Nephron (organoid): ENCODE measurements around the gene TBC1D5.
"Not testable (repeated sequence)": the region's sequence is repeated elsewhere in the genome, so short reads cannot be mapped to it uniquely, and the experiment has no call there.

Experiments
- H3K27ac Mint-ChIP-seq, 3 experiments: 2 replicates each; pipeline ENCODE4 v1.8.0; 2020; ENCODE audit warnings: mixed read lengths in 3 of 3, mild to moderate bottlenecking in 2 of 3, moderate library complexity in 1 of 3
- H3K27me3 Mint-ChIP-seq: 2 replicates; pipeline ENCODE4 v1.8.0; 2021; ENCODE audit warnings: low read depth, mild to moderate bottlenecking, moderate library complexity, mixed read lengths
- H3K36me3 Mint-ChIP-seq: 2 replicates; pipeline ENCODE4 v1.8.0; 2020; ENCODE audit warnings: low read depth, mixed read lengths
- H3K4me1 Mint-ChIP-seq: 2 replicates; pipeline ENCODE4 v1.8.0; 2020; ENCODE audit warnings: mixed read lengths
- H3K4me3 Mint-ChIP-seq, 3 experiments: 2 replicates each; pipeline ENCODE4 v1.8.0; 2020; ENCODE audit warnings: mild to moderate bottlenecking in 3 of 3, mixed read lengths in 3 of 3, moderate library complexity in 2 of 3
- H3K9me3 Mint-ChIP-seq: 2 replicates; pipeline ENCODE4 v1.8.0; 2020; ENCODE audit warnings: mixed read lengths
- TF ChIP-seq, protein P1 (sequence below), 3 experiments: fragments of 200-600 bp; sonication (generic); IDR thresholded peaks; one replicate each; pipeline ENCODE4 v1.5.0; 2021; ENCODE audit warnings: antibody characterized with exemption in 3 of 3; ENCODE audit not compliant: unreplicated experiment in 3 of 3

The TBC1D5 gene

DNA sequence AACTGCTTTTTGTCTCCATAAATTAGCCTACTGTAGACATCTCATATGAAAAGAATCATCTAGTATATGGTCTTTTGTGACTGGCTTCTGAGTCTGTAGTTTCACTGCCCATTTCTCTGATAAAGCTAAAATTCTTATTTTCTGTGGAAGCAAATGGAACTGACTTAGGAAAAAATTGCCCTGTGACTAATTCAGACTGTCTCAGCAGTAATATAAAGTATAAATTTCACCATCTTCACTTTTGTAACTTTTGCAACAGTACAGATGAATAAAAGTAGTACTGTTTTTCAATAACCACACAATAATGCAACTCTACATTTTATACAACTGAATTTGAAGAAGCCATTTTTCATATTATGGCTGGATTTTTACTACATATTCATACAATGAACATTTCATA, 104.1 kb downstream of the TBC1D5 start:
- Mint-ChIP-seq H3K36me3 (peaks cover 8% of the 10 kb centered on the region), H3K4me1 (peaks cover 5% of the 10 kb centered on the region), H3K27me3 (no peaks in the 10 kb centered on the region), H3K27ac (no peak overlapping the region), H3K9me3 (no peaks in the 10 kb centered on the region), H3K4me3 (no peak overlapping the region)
- TF ChIP-seq, protein P1, sequence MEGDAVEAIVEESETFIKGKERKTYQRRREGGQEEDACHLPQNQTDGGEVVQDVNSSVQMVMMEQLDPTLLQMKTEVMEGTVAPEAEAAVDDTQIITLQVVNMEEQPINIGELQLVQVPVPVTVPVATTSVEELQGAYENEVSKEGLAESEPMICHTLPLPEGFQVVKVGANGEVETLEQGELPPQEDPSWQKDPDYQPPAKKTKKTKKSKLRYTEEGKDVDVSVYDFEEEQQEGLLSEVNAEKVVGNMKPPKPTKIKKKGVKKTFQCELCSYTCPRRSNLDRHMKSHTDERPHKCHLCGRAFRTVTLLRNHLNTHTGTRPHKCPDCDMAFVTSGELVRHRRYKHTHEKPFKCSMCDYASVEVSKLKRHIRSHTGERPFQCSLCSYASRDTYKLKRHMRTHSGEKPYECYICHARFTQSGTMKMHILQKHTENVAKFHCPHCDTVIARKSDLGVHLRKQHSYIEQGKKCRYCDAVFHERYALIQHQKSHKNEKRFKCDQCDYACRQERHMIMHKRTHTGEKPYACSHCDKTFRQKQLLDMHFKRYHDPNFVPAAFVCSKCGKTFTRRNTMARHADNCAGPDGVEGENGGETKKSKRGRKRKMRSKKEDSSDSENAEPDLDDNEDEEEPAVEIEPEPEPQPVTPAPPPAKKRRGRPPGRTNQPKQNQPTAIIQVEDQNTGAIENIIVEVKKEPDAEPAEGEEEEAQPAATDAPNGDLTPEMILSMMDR (IDR thresholded peaks at IDR 0.05; ENCODE audit: unreplicated experiment in 3 of 3) = no peak

GRCh38 chr3:17635675-17636074, 106.8 kb downstream of the TBC1D5 start:
- H3K4me3 Mint-ChIP-seq, H3K27ac Mint-ChIP-seq, H3K36me3 Mint-ChIP-seq, H3K9me3 Mint-ChIP-seq, H3K27me3 Mint-ChIP-seq: not testable (repeated sequence)
- H3K4me1 Mint-ChIP-seq = peaks cover 20% of the 10 kb centered on the region

DNA sequence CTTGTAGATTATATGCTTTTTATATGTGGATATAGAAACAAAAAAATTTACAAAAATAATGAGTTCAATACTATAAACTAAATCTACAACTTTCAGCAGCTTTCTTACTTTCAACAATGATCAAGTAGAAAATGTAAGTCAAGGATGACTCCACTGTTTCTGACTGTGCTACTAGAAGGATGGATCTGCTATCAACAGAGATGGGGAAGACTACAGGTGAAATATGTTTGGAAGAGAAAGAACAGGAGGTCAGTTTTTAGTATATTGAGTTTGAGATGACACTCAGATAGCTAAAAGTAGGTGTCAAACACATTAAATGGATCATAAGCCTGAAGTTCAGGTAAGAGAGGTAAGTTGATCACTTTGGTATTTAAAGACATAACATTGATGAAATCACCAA, 107.5 kb downstream of the TBC1D5 start:
- Mint-ChIP-seq H3K4me3 (no peak overlapping the region), H3K27ac (no peak overlapping the region)

DNA sequence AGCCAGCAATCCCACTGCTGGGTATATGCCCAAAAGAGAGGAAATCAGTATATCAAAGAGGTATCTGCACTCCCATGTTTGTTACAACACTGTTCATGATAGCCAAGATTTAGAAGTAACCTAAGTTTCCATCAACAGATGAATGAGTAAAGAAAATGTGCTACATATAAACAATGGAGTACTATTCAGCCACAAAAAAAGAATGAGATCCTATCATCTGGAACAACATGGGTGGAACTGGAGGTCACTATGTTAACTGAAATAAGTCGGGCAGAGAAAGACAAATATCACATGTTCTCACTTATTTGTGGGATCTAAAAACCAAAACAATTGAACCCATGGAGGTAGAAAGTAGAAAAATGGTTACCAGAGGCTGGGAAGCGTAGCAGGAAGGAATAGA, 108.2 kb downstream of the TBC1D5 start:
- H3K27ac Mint-ChIP-seq = no peak overlapping the region
- TF ChIP-seq, protein P1 (IDR thresholded peaks at IDR 0.05; ENCODE audit: unreplicated experiment in 3 of 3) = no peak
- no peak overlapping the region for H3K4me3 Mint-ChIP-seq
- no peaks in the 10 kb centered on the region for H3K9me3 Mint-ChIP-seq
- H3K36me3 Mint-ChIP-seq = peaks cover 8% of the 10 kb centered on the region
- peaks cover 21% of the 10 kb centered on the region for H3K4me1 Mint-ChIP-seq
- H3K27me3 Mint-ChIP-seq = no peaks in the 10 kb centered on the region

More for the DNA sequence above, 107.5 kb downstream of the TBC1D5 start:
- TF ChIP-seq, protein P1 (IDR thresholded peaks at IDR 0.05; ENCODE audit: unreplicated experiment in 3 of 3) = no peak
- Mint-ChIP-seq H3K9me3 (no peaks in the 10 kb centered on the region), H3K27me3 (no peaks in the 10 kb centered on the region), H3K4me1 (peaks cover 21% of the 10 kb centered on the region), H3K36me3 (peaks cover 8% of the 10 kb centered on the region)

GRCh38 chr3:17632401-17633100, 109.9 kb downstream of the TBC1D5 start:
- peaks cover 26% of the 10 kb centered on the region for H3K4me1 Mint-ChIP-seq
- H3K9me3 Mint-ChIP-seq = no peaks in the 10 kb centered on the region
- TF ChIP-seq, protein P1 (IDR thresholded peaks at IDR 0.05; ENCODE audit: unreplicated experiment in 3 of 3) = no peak
- no peaks in the 10 kb centered on the region for H3K27me3 Mint-ChIP-seq
- H3K27ac Mint-ChIP-seq = no peak overlapping the region
- peaks cover 8% of the 10 kb centered on the region for H3K36me3 Mint-ChIP-seq
- no peak overlapping the region for H3K4me3 Mint-ChIP-seq

DNA sequence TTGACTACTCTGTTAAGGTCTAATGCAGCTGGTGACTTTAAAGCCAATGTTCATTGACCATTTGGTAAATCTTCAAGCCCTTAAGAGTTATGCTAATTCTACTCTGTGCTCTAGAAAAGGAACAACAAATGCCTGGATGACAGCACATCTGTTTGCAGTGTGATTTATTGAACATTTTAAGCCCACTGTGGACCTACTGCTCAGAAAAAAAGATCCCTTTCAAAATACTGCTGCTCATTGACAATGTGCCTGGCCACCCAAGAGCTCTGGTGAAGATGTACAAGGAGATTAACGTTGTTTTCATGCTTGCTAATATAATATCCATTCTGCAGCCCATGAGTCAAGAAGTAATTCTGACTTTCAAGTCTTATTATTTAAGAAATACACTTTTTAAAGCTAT, 110.8 kb downstream of the TBC1D5 start:
- Mint-ChIP-seq H3K36me3 (peaks cover 8% of the 10 kb centered on the region), H3K9me3 (no peaks in the 10 kb centered on the region), H3K4me3 (no peak overlapping the region), H3K4me1 (peaks cover 31% of the 10 kb centered on the region), H3K27me3 (no peaks in the 10 kb centered on the region), H3K27ac (no peak overlapping the region)
- TF ChIP-seq, protein P1 (IDR thresholded peaks at IDR 0.05; ENCODE audit: unreplicated experiment in 3 of 3) = no peak
